Hepatocyte (in vitro differentiated cells): Measurements from ENCODE around the gene TTLL4. TPM values are rescaled to one million over a fixed set of nuclear protein-coding genes. Genes with fewer than 3 reads are reported as not detected.

Source experiments
- DNase-seq: peaks from one replicate; pipeline ENCODE4 v3.0.0-alpha.2; 2016; ENCODE audit warnings: low spot score
- H2AFZ ChIP-seq: fragments of 200-600 bp; sonication (generic); 2 replicates; pipeline ENCODE4 v1.6.0; 2016; ENCODE audit warnings: antibody characterized with exemption, mild to moderate bottlenecking
- H3K27ac ChIP-seq: fragments of 200-600 bp; sonication (generic); 2 replicates; pipeline ENCODE4 v1.5.1; 2016; ENCODE audit warnings: mild to moderate bottlenecking
- H3K27me3 ChIP-seq: fragments of 200-600 bp; sonication (generic); 2 replicates; pipeline ENCODE4 v1.6.1; 2016
- H3K36me3 ChIP-seq: fragments of 200-600 bp; sonication (generic); replicated peaks from 2 replicates; pipeline ENCODE4 v1.5.1; 2016; ENCODE audit warnings: low read depth; ENCODE audit not compliant: insufficient read depth
- H3K4me1 ChIP-seq: fragments of 200-600 bp; sonication (generic); 2 replicates; pipeline ENCODE4 v1.5.1; 2016; ENCODE audit warnings: mild to moderate bottlenecking, moderate library complexity; ENCODE audit not compliant: insufficient read depth
- H3K4me2 ChIP-seq: fragments of 200-600 bp; sonication (generic); 2 replicates; pipeline ENCODE4 v1.6.0; 2016
- H3K4me3 ChIP-seq: fragments of 200-600 bp; sonication (generic); 2 replicates; pipeline ENCODE4 v1.5.1; 2016; ENCODE audit warnings: mild to moderate bottlenecking
- H3K79me2 ChIP-seq: fragments of 200-600 bp; sonication (generic); 2 replicates; pipeline ENCODE4 v1.6.0; 2017; ENCODE audit warnings: mild to moderate bottlenecking
- H3K9me2 ChIP-seq: fragments of 200-600 bp; sonication (generic); replicated peaks from 2 replicates; pipeline ENCODE4 v1.6.0; 2017; ENCODE audit warnings: mild to moderate bottlenecking; ENCODE audit not compliant: insufficient read depth
- H3K9me3 ChIP-seq: fragments of 200-600 bp; sonication (generic); 2 replicates; pipeline ENCODE4 v1.5.1; 2016; ENCODE audit warnings: low read depth, mild to moderate bottlenecking
- H4K20me1 ChIP-seq: fragments of 200-600 bp; sonication (generic); 2 replicates; pipeline ENCODE4 v1.6.0; 2016; ENCODE audit warnings: mild to moderate bottlenecking; ENCODE audit not compliant: insufficient read depth, poor library complexity, severe bottlenecking
- CTCF ChIP-seq: fragments of 200-600 bp; sonication (generic); IDR thresholded peaks from 2 replicates; pipeline ENCODE4 v1.5.1; 2016; ENCODE audit warnings: antibody characterized with exemption, mild to moderate bottlenecking; ENCODE audit not compliant: poor library complexity
- EZH2 ChIP-seq: fragments of 200-600 bp; sonication (generic); IDR thresholded peaks from 2 replicates; pipeline ENCODE4 v1.6.1; 2016; ENCODE audit warnings: antibody characterized with exemption, mild to moderate bottlenecking, borderline replicate concordance
- EZH2phosphoT487 ChIP-seq: fragments of 200-600 bp; sonication (generic); IDR thresholded peaks from one replicate; pipeline ENCODE4 v1.6.1; 2018; ENCODE audit warnings: antibody characterized with exemption, mild to moderate bottlenecking, low read depth, moderate library complexity; ENCODE audit not compliant: unreplicated experiment, severe bottlenecking
- WGBS: methylation state at CpG from one replicate; pipeline ENCODE4 v1.1.6; 2016; ENCODE audit warnings: low lambda C conversion rate; ENCODE audit errors: missing lambda C conversion rate; 5-methylcytosine and 5-hydroxymethylcytosine counted together
- polyA plus RNA-seq: library from polyadenylated mRNA; unstranded; fragments of >200 nt; fragmentation: Nextera tagmentation; extraction: Ambion mirVana; gene quantifications from 2 replicates; pipeline ENCODE4 v1.2.1, GENCODE V29; 2016
- total RNA-seq: library from RNA; depleted of rRNA; stranded (reverse); fragments of >200 nt; gene quantifications from 2 replicates; pipeline ENCODE4 v1.2.3, GENCODE V29; 2014

The TTLL4 gene
- 18.2 and 19.8 TPM in 2 replicates for total RNA-seq
- 23.7 and 30.2 TPM in 2 replicates for polyA plus RNA-seq

- Histone ChIP-seq H3K9me3 (no peaks in the 10 kb centered on the region), H2AFZ (peak within 1 kb of the TSS; percentile 62), H3K36me3 (no peaks in the 10 kb centered on the region), H3K4me1 (no peaks in the 10 kb centered on the region), H4K20me1 (no peaks in the 10 kb centered on the region), H3K9me2 (no peaks in the 10 kb centered on the region), H3K27me3 (no peaks in the 10 kb centered on the region), H3K4me2 (peak within 1 kb of the TSS; percentile 80), H3K4me3 (peak within 1 kb of the TSS; percentile 44), H3K79me2 (peaks cover 41% of the 10 kb centered on the region), H3K27ac (peak within 1 kb of the TSS; percentile 74)
- TF ChIP-seq CTCF (peak; percentile 95), EZH2 (no peak), EZH2phosphoT487 (no peak)
- DNase-seq, result peak; percentile 99
- 2% methylated on average over 62 of the region's 74 CpGs for WGBS
These were observed at the start of gene TTLL4 for GRCh38 chr2:218710687-218711549. TTLL4 (plus strand) TSS chr2:218710835; CDS start chr2:218737677, 26,842 bp downstream.

- DNase-seq, result no peak
- Histone ChIP-seq H2AFZ (no peak overlapping the region), H3K9me2 (no peaks in the 10 kb centered on the region), H3K4me3 (no peak overlapping the region), H3K27me3 (no peaks in the 10 kb centered on the region), H4K20me1 (no peaks in the 10 kb centered on the region), H3K79me2 (peaks cover 19% of the 10 kb centered on the region), H3K4me1 (peaks cover 4% of the 10 kb centered on the region), H3K27ac (no peak overlapping the region), H3K4me2 (no peak overlapping the region), H3K9me3 (no peaks in the 10 kb centered on the region), H3K36me3 (no peaks in the 10 kb centered on the region)
- TF ChIP-seq EZH2phosphoT487, result no peak
- no peak for TF ChIP-seq CTCF
- no peak for TF ChIP-seq EZH2
- 94% methylated on average over 7 of the region's 7 CpGs for WGBS
These were observed 48.3 kb upstream of the TTLL4 start for GRCh38 chr2:218662377-218662776.

- no peak overlapping the region for H2AFZ ChIP-seq
- peaks cover 14% of the 10 kb centered on the region for H3K79me2 ChIP-seq
- H3K27ac ChIP-seq, result no peak overlapping the region
- no peak overlapping the region for H3K4me2 ChIP-seq
- no peaks in the 10 kb centered on the region for H4K20me1 ChIP-seq
- no peaks in the 10 kb centered on the region for H3K27me3 ChIP-seq
- DNase-seq, result no peak
- 95% methylated on average over 10 of the region's 10 CpGs for WGBS
- H3K4me1 ChIP-seq, result peaks cover 4% of the 10 kb centered on the region
- no peaks in the 10 kb centered on the region for H3K9me2 ChIP-seq
- H3K9me3 ChIP-seq, result no peaks in the 10 kb centered on the region
- H3K36me3 ChIP-seq, result no peaks in the 10 kb centered on the region
- H3K4me3 ChIP-seq, result no peak overlapping the region
- TF ChIP-seq CTCF, result no peak
These were observed 47.8 kb upstream of the TTLL4 start for GRCh38 chr2:218662827-218663226.
